GM19455 (cell line): Measurements from ENCODE around the gene BCL11B.

Experiments
- ATAC-seq: cut with Tn5 transposase; IDR thresholded peaks from one replicate; pipeline ENCODE4 v1.9.1; 2021; ENCODE audit not compliant: unreplicated experiment

The BCL11B gene

DNA sequence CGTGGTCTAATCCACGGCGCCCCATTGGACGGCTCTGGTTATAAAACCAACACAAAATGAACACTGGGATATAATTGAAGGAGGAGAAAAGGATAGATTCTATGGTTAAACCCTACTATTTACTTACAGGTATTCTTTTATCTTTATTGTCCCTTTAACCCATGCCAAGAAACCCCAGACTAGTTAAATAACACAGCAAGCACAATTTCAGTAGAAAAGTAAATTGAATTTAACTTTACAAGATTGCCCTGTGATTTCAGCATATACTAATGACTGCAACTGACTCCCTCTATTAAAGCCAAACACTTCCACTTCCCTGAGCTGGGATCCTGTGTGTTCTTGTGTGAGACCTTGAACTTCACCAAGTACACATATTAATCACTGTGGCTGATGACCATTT, 45.3 kb downstream of the BCL11B start:
- no peak for ATAC-seq

DNA sequence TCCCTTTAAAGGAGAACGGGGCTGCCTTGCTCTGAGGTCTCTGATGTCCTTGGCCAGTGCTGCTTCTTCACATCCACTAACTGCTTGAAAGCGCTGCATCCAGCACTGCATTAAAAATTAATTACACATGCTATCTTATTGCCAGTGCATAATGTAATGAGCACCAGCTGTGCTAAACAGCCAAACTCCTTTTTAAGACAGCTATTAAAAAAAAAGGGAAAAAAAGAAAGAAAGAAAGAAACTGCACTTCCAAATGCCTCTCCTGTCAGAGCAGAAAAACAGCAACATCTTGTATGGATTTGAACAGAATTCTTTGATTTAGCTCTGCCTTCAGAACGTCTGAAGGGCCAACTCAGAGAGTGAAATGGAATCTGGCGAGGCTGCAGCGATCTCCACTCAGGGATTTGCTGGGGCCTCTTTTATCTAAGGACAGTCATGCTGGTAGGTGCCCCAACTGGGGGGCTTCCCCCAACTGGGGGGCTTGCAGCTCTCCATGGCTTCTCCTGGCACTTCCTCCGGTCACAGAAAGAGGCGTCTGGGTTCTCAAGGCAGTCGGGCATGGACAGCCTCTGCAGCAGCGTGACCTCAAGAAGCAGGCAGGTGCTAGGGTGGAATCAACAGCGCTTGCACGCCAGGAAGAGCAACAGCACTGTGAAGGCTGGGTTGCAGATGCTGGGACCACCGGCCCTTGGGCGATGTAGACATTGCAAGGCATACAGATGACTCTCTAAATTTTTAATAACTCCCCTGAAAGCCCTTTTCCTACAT, 46.4 kb downstream of the BCL11B start:
- no peak for ATAC-seq

DNA sequence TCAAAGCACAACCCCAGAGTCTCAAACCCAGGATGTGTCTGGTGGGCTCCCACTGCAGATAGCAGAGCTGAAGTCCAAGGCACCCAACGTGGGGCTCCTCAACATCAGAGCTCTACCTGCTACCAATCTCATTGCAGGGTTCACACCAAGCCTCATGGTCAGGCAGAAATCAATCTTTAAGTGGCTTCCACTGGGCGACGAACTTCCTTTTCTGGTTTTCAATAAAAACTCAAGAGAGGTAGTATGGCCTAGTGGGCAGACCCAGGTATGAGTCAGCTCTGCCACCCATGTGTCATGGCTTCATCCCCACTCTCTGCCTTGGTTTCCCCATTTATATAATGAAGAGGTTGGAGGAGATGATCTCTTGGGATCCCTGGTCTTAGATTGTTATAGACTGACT, 47.0 kb downstream of the BCL11B start:
- no peak for ATAC-seq

DNA sequence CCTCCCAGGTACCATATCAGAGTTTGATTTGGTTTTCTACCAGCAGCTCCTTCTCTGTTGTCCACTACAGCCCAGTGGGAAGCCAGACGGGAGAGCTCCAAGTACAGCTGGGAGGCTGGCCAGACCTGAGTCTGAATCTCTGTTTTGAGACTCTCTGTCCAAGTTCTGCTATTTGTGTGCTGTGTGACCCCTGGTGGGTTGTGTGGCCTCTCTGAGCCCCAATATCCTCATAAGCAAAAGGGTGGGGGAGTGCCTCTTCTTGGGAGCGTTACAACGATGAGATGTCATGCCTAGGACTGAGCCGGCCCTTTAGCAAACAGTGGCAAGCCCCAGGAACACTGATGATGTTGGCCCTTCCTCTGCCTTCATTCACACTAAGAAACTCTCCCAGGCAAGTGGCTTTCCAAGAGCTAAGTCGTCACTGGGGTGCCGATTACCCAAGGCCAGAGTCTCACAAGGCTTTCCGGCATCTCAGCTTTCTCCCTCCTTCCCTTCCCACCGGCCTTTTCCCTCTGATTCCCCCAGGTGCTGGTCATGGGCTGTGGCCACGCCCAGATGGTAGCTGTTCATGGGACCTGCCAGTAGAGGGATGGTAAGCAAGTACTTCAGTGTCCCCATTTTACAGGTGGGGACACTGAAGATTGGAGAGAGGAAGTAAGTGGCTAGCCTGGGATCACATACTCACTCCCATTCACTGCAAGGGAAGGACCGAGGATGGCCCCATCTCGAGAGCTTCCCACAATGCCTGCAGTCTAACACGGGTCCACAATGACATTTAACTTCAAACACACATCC, 47.7 kb downstream of the BCL11B start:
- no peak for ATAC-seq

DNA sequence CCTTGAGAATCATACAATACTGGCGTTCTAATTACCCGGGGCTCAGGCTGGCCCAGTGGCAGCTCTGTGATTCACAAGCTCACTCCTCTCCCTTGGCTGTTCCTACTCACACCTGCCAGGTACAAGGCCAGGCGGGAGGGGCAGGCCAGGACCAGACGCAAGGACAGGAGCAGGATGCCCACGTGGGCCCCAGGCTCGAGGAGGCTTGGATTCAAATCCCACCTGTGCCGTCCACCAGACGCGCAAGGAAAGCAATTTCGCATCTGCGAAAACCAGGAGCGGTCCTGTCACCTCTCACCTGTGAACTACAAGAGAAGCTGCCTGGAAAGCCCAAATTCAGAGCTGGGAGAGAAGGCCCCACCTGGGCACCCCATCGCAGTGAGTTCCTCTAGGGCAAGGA, 50.6 kb downstream of the BCL11B start:
- no peak for ATAC-seq

DNA sequence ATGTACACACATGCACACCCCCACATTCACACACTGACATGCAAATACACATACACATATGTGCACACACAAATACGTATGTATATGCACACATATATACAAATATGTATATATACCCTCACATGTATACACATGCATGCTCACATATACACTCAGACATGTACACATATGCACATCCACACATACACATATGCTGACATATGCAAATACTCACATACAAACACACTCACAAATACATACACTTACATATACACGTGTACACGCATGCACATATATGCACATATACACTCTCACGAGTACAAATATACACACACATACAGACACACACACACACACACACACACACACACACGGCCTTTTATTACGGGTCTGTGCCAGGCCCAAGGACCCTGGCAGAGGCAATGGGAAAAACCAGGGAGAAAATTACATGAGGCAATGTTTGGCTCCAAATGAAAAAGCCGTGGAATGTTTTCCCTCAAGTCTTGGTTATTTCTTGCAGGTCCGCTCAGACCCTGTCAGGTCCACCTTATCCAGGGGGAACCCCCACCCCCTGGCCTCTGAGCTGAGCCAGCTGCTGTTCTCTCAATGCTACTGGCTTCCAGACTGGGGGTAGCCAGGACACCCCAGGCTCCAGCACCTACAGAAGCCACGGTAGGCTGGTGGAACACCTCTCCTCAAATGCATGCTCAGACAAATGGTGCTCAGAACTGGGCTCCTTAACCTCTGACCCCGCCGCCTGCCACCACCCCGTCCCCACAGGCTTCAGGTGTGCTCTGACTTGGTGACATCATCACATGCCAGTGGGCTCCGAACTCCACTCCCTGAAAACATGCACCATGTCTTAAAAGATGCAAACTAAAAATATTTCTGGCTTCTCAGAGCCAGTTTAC, 54.7 kb downstream of the BCL11B start:
- no peak for ATAC-seq

DNA sequence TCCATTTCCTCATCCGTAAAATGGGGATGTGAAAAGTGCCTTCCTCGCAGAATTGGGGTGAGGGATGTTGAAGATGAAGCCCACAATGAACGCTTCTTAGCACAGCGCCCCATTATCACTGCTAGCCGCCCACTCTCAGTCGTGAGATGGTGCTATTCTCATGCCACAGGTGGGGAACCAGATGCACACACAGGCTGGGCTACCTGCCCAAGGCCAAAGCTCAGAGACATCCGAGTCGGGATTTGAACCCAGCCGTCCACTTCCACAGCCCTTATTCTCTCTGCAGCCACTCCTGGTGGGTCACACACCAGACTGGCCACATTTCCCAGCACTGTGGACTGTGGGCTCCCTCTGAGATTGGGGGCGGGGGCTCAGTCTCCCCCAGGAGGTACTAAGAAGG, 55.8 kb downstream of the BCL11B start:
- no peak for ATAC-seq

DNA sequence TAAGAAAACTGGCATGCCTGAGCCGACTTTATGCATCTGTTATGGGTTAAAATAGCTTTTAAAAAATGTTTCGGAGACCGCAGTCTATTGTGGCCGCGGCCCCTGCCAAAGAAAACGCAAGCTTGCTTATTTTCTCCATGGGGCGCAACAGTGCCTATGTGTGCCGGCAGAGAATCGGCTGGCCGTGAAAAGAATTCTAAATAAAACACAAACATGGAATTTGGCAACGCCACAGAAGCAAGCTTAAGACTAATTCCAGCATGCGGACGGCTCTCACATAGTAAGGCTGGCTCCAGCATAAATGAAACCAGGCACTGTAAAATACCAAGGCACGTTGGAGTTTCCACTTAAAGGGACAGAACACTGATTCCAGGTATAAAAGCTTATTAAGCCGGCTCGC, 56.7 kb downstream of the BCL11B start:
- no peak for ATAC-seq

DNA sequence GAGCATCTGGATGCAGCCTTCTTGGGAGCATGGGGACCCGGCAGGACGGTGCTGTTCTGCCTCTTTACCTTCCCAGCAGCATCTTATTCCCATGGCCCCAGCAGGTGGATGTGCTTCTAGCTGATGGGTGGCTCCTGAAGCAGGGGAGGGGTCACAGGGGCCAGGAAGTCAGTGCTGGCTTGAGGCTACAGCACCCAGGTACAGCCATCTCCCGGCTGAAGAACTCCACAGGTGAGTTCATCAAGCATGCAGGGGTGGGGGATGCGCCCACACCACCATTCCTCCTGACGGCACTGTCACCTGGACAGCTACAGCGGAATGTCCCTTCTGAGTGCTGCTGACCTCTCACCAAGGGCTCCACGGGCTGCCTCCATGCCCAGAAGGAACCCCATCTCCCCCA, 57.3 kb downstream of the BCL11B start:
- ATAC-seq = no peak

DNA sequence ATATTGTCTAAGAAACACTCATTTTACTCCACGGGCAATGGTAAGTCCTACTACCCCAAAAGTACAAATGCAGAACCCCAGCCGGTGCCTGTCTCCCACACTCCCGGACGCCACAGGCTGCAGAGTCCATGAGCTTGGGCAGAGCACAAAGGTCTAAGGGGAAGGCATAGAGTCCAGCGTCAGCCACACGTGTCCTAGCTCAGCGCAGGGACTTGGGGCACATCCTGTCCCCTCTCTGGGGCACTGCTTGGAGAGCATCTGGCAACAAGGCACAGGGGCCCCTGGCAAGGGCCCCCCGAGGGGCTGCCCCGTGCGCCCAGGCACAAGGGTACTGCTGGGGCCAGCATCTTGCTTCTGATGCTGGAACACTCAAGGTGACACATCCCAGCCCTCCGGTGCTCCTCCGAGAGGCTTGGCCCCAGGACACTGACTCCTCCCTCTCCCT, 58.4 kb downstream of the BCL11B start:
- ATAC-seq = no peak

DNA sequence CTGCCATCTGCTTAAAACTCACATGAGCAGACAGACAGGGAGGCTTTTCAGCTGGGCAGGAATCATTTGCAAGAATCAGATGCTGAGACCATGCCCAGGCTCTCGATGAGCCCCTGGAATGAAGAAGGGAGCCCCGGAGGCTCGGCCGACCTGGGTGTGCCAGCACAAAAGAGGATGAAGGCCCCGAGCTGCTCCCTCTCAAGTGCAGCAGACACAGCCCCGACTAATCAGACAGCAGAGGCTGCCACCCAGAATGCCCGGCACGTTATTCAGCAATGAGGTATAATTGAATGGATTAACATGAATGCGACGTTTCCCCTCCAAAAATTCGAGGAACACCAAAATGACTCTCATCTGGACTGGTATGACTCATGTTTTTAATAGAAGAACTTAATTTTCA, 58.9 kb downstream of the BCL11B start:
- ATAC-seq = no peak

DNA sequence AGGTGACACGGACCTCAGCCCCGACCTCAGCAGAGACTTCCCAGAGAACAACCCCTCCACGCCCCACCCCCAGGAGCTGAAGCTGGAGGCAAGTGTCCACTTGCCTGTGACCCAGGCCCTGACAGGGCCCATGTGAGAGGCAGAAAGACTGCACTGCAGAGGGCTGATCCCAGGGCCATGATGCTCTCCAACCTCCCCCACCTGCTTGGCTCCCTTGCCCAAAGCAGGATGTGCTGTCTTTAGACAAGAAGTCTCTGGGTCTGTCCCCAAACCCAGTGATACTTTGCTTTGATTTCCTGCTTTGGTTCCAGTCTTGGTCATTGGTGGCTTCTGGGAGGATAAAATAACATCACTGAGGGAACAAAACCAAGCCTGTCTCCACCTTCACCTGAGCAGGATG, 59.4 kb downstream of the BCL11B start:
- no peak for ATAC-seq

DNA sequence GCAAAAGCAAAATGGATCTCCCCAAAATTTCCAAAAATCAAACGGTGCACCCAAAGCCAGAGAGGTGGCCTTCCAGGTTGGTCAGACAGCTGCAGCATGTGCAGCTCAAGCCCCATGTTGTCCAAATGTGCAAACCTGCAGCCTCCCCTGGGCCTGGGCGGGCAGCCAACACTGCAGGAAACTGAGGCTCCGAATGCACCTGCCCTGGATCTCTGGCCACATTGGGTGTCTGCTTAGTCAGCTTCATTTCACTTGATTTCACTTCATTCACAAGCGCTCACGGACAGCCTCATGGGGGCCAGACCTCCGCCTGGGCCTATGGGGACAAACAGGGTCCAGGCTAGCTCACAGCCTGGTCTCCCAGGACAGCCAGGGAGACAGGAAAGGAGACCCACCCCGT, 59.8 kb downstream of the BCL11B start:
- no peak for ATAC-seq

DNA sequence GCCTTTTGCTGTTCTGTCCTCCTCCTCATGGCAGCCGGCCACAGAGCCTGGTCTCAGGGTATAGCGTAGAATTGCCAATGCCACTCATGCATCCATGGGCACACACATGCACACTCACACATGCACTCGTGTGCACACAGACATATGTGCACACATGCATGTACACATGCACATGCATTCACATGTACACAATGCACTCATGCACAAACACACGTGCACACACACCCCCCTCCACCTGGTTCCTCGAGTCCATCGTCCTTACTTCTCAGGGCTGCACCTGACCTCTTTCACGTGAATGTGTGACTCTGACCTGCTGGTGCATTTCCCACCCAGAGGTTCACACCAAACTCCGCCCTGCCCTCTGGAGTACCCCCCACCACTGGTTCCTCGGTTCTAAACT, 60.6 kb downstream of the BCL11B start:
- no peak for ATAC-seq

DNA sequence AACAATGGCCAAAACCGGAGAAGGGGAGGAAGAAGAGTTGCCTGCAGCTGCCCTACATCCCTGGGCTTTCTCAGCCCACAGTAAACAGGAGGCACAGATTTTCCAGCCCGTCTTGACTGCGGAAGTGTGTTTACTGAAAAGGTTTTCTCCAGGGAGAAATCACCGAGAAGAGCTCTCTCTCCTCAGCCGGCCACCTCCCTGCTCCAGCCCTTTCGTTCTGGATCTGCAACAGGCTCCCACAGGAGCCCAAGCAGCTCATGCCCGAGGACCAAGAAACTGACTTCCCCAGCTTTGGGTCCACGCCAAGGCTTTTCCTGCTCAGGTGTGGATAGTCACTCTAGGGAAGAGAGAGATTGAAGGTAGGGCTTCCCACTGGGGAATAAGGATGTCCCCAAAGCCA, 61.7 kb downstream of the BCL11B start:
- no peak for ATAC-seq

DNA sequence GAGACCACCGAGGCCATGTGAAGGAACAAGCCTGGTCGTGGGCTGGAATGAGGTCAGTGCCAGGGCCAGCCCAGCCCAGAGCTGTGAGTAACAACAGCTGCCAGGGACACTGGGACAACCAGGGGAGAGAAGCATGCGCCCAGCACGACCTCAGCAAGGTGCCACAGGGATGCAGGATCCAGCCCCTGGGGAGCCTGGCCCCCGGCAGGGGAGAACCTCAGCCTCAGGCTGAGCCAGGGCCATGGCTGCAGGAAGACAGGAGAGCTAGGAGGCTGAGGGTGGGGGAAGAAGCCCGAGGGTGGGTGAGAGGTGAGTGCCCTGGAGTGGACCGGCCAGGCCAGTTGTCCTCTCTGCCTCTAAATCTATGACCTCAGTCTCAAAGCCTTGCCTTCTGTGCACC, 62.6 kb downstream of the BCL11B start:
- ATAC-seq = no peak

DNA sequence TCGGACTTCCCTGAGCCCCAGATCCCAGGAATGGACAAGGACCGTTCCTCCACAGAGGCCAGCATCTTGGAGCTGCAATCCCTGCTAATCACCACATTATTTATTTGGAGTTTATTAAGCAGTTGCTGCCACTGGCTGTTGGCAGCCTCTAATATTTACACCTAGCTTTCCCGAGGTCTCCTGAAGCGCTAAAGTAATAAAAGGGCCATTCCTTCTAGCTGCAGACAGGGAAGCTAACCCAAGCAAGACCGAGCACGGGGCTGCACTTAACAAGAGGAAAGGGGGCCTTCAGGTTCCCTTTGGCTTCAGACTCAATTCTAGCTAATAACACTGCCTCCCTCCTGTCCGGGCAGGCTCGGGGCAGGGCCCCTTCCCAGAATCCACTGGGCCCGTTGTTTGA, 63.7 kb downstream of the BCL11B start:
- ATAC-seq = no peak

DNA sequence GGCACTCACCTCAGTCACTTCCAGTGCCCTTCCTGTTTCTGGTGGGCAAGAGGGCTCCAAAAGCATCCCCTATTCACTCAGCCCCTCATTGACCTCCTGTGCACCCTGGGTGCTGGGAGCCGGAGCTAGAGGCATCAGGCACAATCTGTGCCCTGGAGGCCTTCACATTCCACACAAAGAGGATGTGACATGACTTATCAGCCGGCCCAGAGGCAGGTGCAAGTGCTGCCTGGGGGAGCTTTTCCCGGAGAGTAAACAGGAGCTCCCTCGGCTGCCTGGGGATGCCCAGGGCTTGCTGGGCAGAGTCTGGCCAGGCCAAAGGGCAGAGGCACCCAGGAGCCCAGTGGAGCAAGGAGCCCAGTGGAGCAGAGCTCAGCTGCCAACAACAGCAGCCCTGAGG, 64.5 kb downstream of the BCL11B start:
- ATAC-seq = no peak

DNA sequence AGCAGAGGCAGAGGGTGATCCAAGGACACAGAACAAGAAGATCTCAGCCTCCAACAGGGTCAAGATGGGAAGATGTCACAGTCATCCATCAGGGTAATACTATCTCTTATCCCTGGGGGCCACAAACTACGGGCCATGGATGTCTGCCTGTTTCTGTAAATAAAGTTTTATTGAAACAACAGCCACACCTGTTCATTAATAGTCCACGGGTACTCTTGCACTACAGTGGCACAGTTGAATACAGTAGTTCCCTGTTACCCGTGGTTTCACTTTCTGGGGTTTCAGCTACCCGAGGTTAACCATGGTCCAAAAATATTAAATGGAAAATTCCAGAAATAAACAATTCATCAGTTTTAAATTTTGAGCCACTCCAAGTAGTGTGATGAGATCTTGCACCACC, 65.9 kb downstream of the BCL11B start:
- ATAC-seq = no peak

DNA sequence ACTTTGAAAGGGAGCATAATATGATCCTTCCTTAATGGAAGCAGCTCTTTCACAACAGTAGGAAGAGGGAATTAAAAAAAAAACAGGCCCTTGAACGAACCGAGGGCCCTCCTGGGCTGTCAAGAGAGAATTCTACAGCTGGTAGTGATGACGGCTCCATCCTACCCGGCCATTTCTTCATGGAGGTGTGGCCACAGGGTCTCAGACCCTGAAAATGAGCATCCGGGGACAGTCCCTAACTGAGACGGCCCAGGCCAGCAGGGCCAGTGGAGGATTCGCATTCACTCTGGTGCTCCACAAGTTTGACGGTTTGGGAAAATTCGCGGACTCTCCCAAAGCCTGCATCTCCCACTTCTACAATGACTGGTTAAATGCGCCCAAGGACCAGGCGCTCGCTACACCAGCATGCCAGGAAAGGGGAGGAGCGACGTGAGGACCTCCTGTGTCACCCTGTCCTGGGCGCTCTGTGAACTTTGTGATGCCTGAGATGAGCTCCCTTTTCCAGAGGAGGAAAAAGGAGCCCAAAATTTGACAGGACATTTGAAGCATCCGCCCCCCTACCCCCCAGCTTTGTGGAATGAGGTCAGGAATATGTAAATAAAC, 66.8 kb downstream of the BCL11B start:
- no peak for ATAC-seq

DNA sequence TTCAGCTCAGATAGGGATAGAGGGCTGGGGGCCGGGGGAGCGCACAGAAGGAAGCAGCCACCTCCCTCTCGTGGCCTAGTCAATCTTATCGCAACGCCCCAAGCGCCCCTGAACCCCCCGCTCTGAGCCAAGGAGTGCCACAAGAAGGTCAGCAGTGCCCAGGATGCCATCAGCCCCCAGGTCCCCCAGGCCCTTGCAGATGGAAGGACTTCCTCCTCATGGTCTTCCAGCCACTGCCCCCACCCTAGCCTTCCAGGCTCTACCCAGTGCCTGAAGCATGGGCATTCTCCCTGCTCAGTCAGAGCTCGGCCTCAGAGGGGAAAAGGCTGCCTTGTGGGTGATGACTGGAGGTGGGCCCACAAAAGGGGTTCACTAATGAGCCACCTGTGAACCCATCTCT, 68.2 kb downstream of the BCL11B start:
- ATAC-seq = no peak
